GM21447 (cell line): Measurements from ENCODE around the gene PHPT1.
A peak's percentile ranks its signal among the peaks of the same experiment; 100 is the strongest.
"Not testable (repeated sequence)": the region's sequence is repeated elsewhere in the genome, so short reads cannot be mapped to it uniquely, and the experiment has no call there.

Experiments used
- ATAC-seq: cut with Tn5 transposase; IDR thresholded peaks from one replicate; pipeline ENCODE4 v1.9.1; 2021; ENCODE audit not compliant: unreplicated experiment

PHPT1 gene

GRCh38 chr9:136849038-136849959 lies at the start of gene PHPT1:
PHPT1 (plus strand) TSS chr9:136849409; CDS start chr9:136849431, 22 bp downstream.
- peak; percentile 67 for ATAC-seq

GRCh38 chr9:136799854-136800657 lies 49.2 kb upstream of the PHPT1 start:
- peak; percentile 33 for ATAC-seq

GRCh38 chr9:136802321-136802720 lies 46.9 kb upstream of the PHPT1 start:
- no peak for ATAC-seq

DNA sequence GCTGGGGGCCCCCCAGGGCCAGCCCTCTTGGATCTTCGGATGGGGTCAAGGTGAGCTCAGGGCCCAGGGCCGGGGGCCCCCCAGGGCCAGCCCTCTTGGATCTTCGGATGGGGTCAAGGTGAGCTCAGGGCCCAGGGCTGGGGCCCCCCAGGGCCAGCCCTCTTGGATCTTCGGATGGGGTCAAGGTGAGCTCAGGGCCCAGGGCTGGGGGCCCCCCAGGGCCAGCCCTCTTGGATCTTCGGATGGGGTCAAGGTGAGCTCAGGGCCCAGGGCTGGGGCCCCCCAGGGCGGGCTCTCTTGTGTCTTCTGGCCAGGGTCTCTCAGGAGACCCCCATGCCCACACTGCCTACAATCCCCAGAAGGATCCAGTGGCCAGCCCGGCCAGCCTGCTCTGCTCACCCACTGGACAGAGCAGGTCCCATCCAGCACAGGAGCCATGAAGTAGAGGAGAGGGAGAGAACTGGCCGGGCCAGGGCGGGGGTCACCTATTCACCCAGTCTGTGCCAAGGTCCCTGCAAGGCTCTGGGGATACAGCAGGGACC lies 46.1 kb upstream of the PHPT1 start:
- not testable (repeated sequence) for ATAC-seq

GRCh38 chr9:136803551-136804508 lies 45.4 kb upstream of the PHPT1 start:
- no peak for ATAC-seq

DNA sequence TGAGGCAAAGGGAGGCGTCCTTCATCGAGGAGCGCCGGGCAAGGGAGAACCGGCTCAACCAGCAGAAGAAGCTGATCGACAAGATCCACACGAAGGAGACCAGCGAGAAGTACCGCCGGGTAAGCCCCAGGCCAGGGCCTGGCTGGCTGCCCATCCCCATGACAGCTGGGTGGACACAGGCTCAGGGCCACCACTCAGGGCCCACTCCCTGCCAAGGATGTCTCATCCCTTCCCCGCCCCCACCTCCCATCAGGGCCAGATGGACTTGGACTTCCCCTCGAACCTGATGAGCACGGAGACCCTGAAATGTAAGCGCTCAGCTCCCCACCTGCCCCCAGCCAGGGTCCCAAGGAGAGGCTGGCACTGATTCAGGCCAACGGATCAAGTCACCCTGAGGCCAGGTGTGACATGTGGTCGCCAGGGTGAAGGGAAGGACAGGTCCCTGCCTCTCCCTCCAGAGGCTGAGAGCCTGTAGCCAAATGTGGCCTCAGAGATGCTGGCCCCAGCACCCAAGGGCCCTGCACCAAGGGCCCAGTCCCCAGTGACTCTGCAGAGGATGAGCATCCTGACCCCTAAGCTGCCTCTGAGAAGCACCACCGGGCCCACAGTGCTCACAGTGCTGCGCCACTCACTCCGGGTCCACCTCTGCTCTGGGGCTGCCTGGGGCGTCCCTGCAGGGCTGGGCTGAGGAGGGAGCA lies 44.6 kb upstream of the PHPT1 start:
- no peak for ATAC-seq

- ATAC-seq = no peak
These were observed 43.9 kb upstream of the PHPT1 start for GRCh38 chr9:136805207-136805740.

DNA sequence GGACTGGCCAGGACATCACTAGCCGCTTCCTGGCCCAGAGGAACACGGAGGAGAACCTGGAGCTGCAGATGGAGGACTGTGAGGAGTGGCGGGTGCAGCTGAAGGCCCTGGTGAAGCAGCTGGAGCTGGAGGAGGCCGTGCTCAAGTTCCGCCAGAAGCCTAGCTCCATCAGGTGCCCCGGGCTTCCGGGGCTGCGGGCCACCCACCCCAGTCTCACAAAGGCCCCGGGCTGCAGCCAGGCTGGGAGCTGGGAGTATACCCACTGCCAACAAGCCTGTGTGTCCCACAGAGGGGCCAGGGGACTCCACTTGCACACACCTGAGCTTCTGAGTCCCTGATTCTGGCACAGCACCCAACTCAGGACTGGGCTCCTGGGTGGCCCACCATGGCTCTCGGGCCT lies 43.1 kb upstream of the PHPT1 start:
- ATAC-seq = no peak

GRCh38 chr9:136806631-136807201 lies 42.5 kb upstream of the PHPT1 start:
- no peak for ATAC-seq

DNA sequence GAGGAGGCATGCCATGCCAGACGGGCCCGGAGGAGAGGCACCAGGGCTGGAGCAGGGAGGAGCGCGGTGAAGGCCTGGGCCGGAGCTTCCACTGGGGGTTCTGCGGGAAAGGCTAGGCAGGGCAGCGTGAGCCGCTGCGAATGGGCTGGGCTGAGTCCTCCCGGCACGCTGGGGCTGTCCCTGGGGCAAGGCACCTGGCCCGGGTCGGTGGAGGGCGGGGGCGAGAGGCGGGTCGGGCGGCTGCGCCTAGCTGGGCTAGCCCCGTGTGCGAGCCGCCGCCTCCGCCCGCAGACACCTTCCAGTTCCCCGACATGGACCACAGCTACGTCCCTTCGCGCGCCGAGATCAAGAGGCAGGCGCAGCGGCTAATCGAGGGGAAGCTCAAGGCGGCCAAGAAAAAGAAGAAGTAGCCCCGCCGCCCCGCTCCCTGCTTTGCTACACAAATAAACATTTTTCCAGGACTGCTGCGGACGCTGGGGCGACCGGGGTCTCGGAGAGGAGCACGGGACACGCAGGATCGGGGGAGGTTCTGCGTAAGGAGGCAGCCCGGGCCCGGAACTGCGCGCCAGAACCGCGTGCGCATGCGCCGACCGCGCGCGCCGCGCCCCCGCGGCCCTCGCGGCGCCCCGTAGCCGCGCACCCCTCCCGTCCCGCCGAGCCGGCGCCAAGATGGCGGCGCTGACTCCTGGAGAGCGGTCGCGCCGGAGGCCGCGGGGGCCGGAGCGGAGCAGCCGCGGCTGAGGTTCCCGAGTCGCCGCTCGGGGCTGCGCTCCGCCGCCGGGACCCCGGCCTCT lies 41.7 kb upstream of the PHPT1 start, which contains the start of gene RABL6:
RABL6 (plus strand) TSS at position 668 of the 794 bp plus-strand sequence. CDS start 249 bp downstream, outside the sequence.
- ATAC-seq = peak; percentile 62

GRCh38 chr9:136808075-136808805 lies 41.0 kb upstream of the PHPT1 start:
- ATAC-seq = peak; percentile 35

GRCh38 chr9:136808806-136809158 lies 40.4 kb upstream of the PHPT1 start:
- ATAC-seq = no peak

GRCh38 chr9:136814725-136815421 lies 34.3 kb upstream of the PHPT1 start:
- no peak for ATAC-seq

GRCh38 chr9:136815422-136815782 lies 33.8 kb upstream of the PHPT1 start:
- ATAC-seq = no peak

GRCh38 chr9:136820971-136821825 lies 28.0 kb upstream of the PHPT1 start:
- no peak for ATAC-seq

DNA sequence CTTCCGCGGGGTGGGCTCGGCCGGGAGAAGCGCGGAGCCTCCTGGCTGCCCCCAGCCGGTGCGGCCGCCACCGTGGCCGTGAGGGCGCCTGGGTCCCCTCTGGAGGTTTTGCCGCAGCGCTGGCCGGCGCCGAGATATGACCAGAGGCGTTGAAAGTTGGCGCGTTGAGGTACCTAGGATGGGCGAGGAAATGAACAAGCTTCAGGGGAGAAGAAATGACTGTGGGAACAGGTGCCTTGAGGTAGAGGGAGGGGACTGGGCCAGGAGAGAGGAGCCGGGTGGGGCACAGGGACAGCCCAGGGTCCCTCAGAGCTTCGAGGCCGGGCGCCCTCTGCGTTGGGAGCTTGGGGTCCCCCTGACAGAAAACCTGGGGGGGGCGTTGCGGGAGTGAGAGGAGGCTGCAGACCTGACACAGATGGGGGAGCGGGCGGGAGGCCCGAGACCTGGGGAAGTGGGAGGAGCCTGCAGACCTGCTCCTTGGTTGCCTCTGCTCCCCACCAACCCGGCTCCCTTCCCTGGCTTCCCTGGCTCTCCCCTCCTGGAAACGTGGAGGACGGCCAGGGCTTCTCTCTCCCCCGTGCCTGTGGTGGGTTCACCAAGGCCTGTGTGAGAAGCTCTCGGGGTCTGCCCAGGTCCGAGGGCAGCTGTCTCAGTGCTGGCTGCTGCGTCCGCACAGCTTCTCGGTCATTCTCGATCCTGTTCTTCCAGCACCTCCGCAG lies 27.2 kb upstream of the PHPT1 start:
- ATAC-seq = no peak
